ENCODE data around the gene CACTIN. TPM values are rescaled to one million over a fixed set of nuclear protein-coding genes. Genes with fewer than 3 reads are reported as not detected.
"Not testable (repeated sequence)": the region's sequence is repeated elsewhere in the genome, so short reads cannot be mapped to it uniquely, and the experiment has no call there.

CACTIN gene
- total and polyA plus RNA-seq, 2 experiments from 2014 or later = 6.9 to 29.1 TPM

DNA sequence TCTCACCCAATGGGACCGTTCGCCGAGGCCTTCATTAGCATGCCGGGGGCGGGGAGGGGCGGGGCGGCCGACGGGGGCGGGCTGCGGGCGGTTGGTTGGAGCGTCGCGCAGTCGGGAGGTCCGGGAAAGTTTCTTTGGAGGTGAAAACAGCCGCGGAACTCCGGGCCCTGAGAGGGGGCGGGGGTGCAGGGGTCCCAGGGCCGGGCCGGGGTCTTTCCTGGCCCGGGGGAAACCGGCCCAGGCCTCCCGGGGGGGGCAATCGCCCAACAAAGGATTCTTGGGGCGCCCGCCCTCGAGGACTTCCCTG, 53.8 kb downstream of the CACTIN start, which contains the start of gene HMG20B:
Gene HMG20B (plus strand): TSS at position 90 of the 307 bp plus-strand sequence. CDS start 366 bp downstream, outside the sequence.
- H3K9me2 ChIP-seq (ENCODE audit: insufficient read depth) = no peaks in the 10 kb centered on the region
- H3K27me3 ChIP-seq (replicated peaks; ENCODE audit: insufficient read depth) = no peaks in the 10 kb centered on the region
- peaks cover 11% of the 10 kb centered on the region for H3F3A ChIP-seq (ENCODE audit: insufficient read depth)
- H3K36me3 ChIP-seq (ENCODE audit: low read depth) = no peaks in the 10 kb centered on the region
- in situ Hi-C loops (cut with MboI) = no loop called here
- no peaks in the 10 kb centered on the region for H3K9me3 ChIP-seq (ENCODE audit: low read depth)
- no peaks in the 10 kb centered on the region; the same call in 1 of the 2 replicates for H3K79me2 ChIP-seq (ENCODE audit: insufficient read depth)
- peak within 1 kb of the TSS; percentile 93 for H3K4me3 ChIP-seq
- no peak for DNase-seq
- H3K9ac ChIP-seq = peak within 1 kb of the TSS; percentile 90
- H3K4me1 ChIP-seq (ENCODE audit: insufficient read depth) = peaks cover 7% of the 10 kb centered on the region; the same call in 1 of the 2 replicates
- H3K27ac ChIP-seq = peak within 1 kb of the TSS; percentile 57
- TF ChIP-seq EZH2 (IDR thresholded peaks at IDR 0.05; ENCODE audit: insufficient read depth, poor library complexity, severe bottlenecking) (no peak), EZH2phosphoT487 (IDR thresholded peaks at IDR 0.05; ENCODE audit: insufficient read depth, low read depth) (no peak)
- no peaks in the 10 kb centered on the region for H4K20me1 ChIP-seq (ENCODE audit: insufficient read depth)
- peak within 1 kb of the TSS; percentile 99 for H2AFZ ChIP-seq
- WGBS, 2 experiments (ENCODE audit: low coverage in 1 of 2, low lambda C conversion rate in 2 of 2, missing lambda C conversion rate in 2 of 2) = 0 to 2% methylated on average over 1 to 30 of the region's 30 CpGs
- H3K4me2 ChIP-seq (ENCODE audit: unreplicated experiment) = peak within 1 kb of the TSS; percentile 92

DNA sequence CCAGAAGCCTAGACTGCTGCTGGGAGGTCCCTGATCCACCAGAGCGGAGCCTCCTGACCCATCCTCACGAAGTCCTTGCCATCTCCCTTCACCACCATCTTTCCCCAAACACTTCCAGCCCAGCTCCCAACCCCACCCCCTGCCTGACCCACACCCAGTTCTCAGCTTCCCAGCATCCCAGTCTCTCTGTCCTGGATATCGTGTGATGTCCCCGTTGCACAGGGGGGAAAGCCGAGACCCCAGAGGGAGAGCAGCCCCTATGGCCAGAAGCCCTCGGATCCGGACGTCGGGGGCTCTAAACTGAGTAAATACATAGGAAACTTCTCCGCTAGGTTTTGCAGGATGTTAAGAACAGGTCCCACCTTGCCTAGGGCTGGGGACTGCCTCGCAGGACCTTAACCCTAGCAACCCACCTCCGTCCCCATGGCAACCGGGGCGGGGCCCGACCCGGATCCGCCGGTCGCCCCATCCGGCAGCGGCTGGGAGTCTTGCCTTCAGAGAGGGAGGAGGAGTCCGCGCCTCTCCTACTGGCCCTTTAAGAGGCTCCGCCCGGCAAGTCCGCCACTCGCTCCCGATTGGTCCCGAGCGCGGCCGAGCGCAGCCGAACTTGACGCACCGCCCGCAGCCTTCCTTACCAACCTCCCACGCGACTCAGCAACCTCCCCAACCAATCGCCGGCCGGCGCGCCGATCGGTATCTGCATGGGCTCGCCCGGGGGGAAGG, 54.3 kb downstream of the CACTIN start:
- no peaks in the 10 kb centered on the region for H3K9me2 ChIP-seq (ENCODE audit: insufficient read depth)
- H4K20me1 ChIP-seq (ENCODE audit: insufficient read depth) = no peaks in the 10 kb centered on the region
- in situ Hi-C loops (cut with MboI) = no loop called here
- H3K36me3 ChIP-seq (ENCODE audit: low read depth) = no peaks in the 10 kb centered on the region
- H3K4me2 ChIP-seq (ENCODE audit: unreplicated experiment) = peak overlapping the region; percentile 92
- H3K4me3 ChIP-seq = peak overlapping the region; percentile 93
- peaks cover 7% of the 10 kb centered on the region; the same call in 1 of the 2 replicates for H3K4me1 ChIP-seq (ENCODE audit: insufficient read depth)
- H3K27me3 ChIP-seq (replicated peaks; ENCODE audit: insufficient read depth) = no peaks in the 10 kb centered on the region
- no peaks in the 10 kb centered on the region for H3K9me3 ChIP-seq (ENCODE audit: low read depth)
- no peak for TF ChIP-seq EZH2phosphoT487 (IDR thresholded peaks at IDR 0.05; ENCODE audit: insufficient read depth, low read depth)
- H3F3A ChIP-seq (ENCODE audit: insufficient read depth) = peaks cover 11% of the 10 kb centered on the region
- WGBS, 2 experiments (ENCODE audit: low coverage in 1 of 2, low lambda C conversion rate in 2 of 2, missing lambda C conversion rate in 2 of 2) = 3% methylated on average over 48 of the region's 48 CpGs
- H2AFZ ChIP-seq = peak overlapping the region; percentile 99
- H3K27ac ChIP-seq = no peak overlapping the region
- peak; percentile 100 for DNase-seq
- peak overlapping the region; percentile 81 for H3K9ac ChIP-seq
- H3K79me2 ChIP-seq (ENCODE audit: insufficient read depth) = no peaks in the 10 kb centered on the region; the same call in 1 of the 2 replicates

DNA sequence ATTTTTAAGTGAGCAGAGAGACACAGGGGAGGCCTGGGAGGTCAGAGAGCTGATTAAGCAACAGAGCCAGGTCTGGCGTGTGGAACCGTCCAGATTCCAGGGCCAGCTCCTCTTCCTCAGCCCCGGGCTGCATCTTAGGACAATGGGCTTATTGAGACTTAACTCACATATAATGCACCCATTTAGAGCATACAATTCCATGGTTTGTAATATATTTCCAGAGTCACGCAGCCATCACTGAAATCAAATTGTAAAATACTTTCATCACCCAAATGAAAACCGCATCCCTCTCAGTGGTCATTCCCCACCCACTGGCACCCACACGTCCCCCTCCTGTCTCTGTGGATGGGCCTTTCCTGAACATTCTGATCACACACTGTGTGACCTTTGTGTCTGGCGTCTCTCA, 56.0 kb downstream of the CACTIN start:
- Histone ChIP-seq H3K27me3 (replicated peaks; ENCODE audit: insufficient read depth) (no peaks in the 10 kb centered on the region), H3F3A (ENCODE audit: insufficient read depth) (peaks cover 11% of the 10 kb centered on the region; the same call in 1 of the 2 replicates), H3K9me3 (ENCODE audit: low read depth) (no peaks in the 10 kb centered on the region), H3K9me2 (ENCODE audit: insufficient read depth) (no peaks in the 10 kb centered on the region), H3K9ac (no peak overlapping the region), H2AFZ (no peak overlapping the region), H3K36me3 (ENCODE audit: low read depth) (no peaks in the 10 kb centered on the region), H3K79me2 (ENCODE audit: insufficient read depth) (no peaks in the 10 kb centered on the region; the same call in 1 of the 2 replicates), H3K27ac (no peak overlapping the region), H4K20me1 (ENCODE audit: insufficient read depth) (no peaks in the 10 kb centered on the region), H3K4me1 (ENCODE audit: insufficient read depth) (no peaks in the 10 kb centered on the region), H3K4me2 (ENCODE audit: unreplicated experiment) (no peak overlapping the region), H3K4me3 (no peak overlapping the region)
- in situ Hi-C loops (cut with MboI) = no loop called here
- no peak for TF ChIP-seq EZH2 (IDR thresholded peaks at IDR 0.05; ENCODE audit: insufficient read depth, poor library complexity, severe bottlenecking)
- TF ChIP-seq EZH2phosphoT487 (IDR thresholded peaks at IDR 0.05; ENCODE audit: insufficient read depth, low read depth) = no peak
- WGBS, 2 experiments (ENCODE audit: low coverage in 1 of 2, low lambda C conversion rate in 2 of 2, missing lambda C conversion rate in 2 of 2) = 67 to 75% methylated on average over 7 of the region's 7 CpGs
- DNase-seq = no peak

DNA sequence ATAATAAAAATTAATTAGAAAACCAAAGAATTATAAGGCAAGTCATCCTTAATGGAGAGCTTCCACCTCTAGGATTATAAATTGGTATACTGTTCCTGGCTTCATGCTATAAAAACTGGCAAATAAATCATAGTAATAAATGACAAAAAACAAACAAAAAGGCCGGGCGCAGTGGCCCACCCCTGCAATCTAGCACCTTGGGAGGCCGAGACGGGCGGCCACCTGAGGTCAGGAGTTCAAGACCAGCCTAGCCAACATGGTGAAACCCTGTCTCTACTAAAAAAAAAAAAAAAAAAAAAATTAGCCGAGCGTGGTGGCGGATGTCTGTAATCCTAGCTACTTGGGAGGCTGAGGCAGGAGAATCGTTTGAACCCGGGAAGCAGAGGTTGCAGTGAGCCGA, 56.5 kb downstream of the CACTIN start:
- H3K9me2 ChIP-seq (ENCODE audit: insufficient read depth); H3K79me2 ChIP-seq (ENCODE audit: insufficient read depth); H3K27me3 ChIP-seq (replicated peaks; ENCODE audit: insufficient read depth); H4K20me1 ChIP-seq (ENCODE audit: insufficient read depth); H3F3A ChIP-seq (ENCODE audit: insufficient read depth); in situ Hi-C loops (cut with MboI); H3K4me1 ChIP-seq (ENCODE audit: insufficient read depth); H2AFZ ChIP-seq; H3K9me3 ChIP-seq (ENCODE audit: low read depth); H3K4me3 ChIP-seq; H3K9ac ChIP-seq; H3K36me3 ChIP-seq (ENCODE audit: low read depth); DNase-seq; H3K27ac ChIP-seq; H3K4me2 ChIP-seq (ENCODE audit: unreplicated experiment): not testable (repeated sequence)
- 74 to 76% methylated on average over 11 of the region's 11 CpGs for WGBS, 2 experiments (ENCODE audit: low coverage in 1 of 2, low lambda C conversion rate in 2 of 2, missing lambda C conversion rate in 2 of 2)

All from GM23248 (cell line).